Measurements from ENCODE around the gene SLC25A36.
A peak's percentile ranks its signal among the peaks of the same experiment; 100 is the strongest.

SLC25A36 gene

DNA sequence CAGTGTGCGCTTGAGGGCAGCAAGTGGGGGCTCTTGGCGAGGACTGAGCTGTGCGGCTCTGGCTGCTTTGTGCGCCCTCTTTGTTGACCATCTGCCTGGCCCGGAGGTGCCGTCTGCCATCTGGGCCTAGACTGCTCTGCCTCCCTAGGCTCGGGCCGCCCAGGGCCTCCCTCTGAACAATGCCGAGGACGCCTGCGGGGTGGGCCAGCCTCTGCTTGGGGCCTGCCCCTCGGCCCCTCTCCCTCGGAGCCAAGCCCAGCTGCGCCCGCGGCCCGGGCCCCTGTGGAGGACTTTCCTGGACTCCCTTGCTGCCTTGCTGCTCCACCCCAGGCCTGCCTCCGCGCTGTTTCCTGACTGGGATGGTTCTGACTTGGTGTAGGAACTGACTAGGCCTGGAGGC is 77.6 kb downstream of the SLC25A36 start:
- Histone ChIP-seq H3K9me2 (replicated peaks; ENCODE audit: low read depth, low read length) (no peaks in the 10 kb centered on the region), H3K4me2 (ENCODE audit: low read depth, low read length, poor library complexity, severe bottlenecking) (no peak overlapping the region), H3K4me3 (ENCODE audit: low read length, poor library complexity, severe bottlenecking) (no peak overlapping the region), H4K20me1 (ENCODE audit: insufficient read depth, low read length, poor library complexity, severe bottlenecking) (no peaks in the 10 kb centered on the region), H3K27me3 (ENCODE audit: insufficient read depth, low read length, poor library complexity, severe bottlenecking) (no peaks in the 10 kb centered on the region), H2AFZ (ENCODE audit: low read length) (no peak overlapping the region), H3K9me3 (ENCODE audit: insufficient read depth, low read depth, low read length) (no peaks in the 10 kb centered on the region), H3K79me2 (ENCODE audit: insufficient read depth, low read length) (no peaks in the 10 kb centered on the region), H3K4me1 (ENCODE audit: insufficient read depth, low read length, poor library complexity, severe bottlenecking) (peaks cover 7% of the 10 kb centered on the region), H3F3A (ENCODE audit: low read depth) (no peaks in the 10 kb centered on the region), H3K36me3 (ENCODE audit: insufficient read depth, low read length) (no peaks in the 10 kb centered on the region), H3K9ac (ENCODE audit: low read depth, low read length, poor library complexity, severe bottlenecking) (no peak overlapping the region)
- TF ChIP-seq, protein P1, sequence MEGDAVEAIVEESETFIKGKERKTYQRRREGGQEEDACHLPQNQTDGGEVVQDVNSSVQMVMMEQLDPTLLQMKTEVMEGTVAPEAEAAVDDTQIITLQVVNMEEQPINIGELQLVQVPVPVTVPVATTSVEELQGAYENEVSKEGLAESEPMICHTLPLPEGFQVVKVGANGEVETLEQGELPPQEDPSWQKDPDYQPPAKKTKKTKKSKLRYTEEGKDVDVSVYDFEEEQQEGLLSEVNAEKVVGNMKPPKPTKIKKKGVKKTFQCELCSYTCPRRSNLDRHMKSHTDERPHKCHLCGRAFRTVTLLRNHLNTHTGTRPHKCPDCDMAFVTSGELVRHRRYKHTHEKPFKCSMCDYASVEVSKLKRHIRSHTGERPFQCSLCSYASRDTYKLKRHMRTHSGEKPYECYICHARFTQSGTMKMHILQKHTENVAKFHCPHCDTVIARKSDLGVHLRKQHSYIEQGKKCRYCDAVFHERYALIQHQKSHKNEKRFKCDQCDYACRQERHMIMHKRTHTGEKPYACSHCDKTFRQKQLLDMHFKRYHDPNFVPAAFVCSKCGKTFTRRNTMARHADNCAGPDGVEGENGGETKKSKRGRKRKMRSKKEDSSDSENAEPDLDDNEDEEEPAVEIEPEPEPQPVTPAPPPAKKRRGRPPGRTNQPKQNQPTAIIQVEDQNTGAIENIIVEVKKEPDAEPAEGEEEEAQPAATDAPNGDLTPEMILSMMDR (conservative IDR thresholded peaks at IDR 0.05; ENCODE audit: low read length): no peak

DNA sequence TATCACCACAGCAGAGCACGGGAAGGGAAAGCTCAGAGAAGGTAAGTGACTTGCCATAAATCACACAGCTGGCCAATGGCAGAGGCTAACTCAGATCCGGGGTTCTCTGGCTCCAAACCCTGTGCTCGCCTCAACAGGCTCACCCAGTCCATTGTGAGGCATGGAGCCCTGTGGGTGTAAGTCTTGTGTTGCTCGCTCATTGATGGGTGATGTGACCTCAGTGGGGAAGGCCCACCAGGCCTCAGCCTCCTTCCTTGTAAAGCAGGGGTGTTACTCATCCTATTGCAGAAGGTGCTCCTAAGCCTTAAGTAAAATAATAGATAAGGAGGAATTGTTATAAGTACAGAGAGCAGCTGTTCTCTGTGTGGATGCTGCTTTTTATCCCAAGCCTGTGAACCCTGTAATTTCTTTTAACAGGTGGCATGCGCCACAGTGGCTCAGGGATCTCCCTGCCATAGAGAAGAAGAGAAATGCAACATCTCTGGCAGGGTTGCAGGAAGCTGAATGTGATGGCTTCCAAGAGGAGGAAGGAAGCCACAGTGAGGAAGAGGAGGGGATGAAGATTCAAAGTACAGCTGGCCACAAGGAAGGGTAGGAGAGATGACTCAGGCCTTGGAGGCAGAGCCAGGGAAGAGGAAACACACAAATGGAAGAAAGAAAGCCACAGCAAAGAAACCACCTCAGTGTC is 78.7 kb downstream of the SLC25A36 start:
- Histone ChIP-seq H3K9me3 (ENCODE audit: insufficient read depth, low read depth, low read length) (no peaks in the 10 kb centered on the region), H3K9me2 (replicated peaks; ENCODE audit: low read depth, low read length) (no peaks in the 10 kb centered on the region), H3K4me3 (ENCODE audit: low read length, poor library complexity, severe bottlenecking) (no peak overlapping the region), H3K4me1 (ENCODE audit: insufficient read depth, low read length, poor library complexity, severe bottlenecking) (peaks cover 7% of the 10 kb centered on the region), H3K9ac (ENCODE audit: low read depth, low read length, poor library complexity, severe bottlenecking) (no peak overlapping the region), H3F3A (ENCODE audit: low read depth) (no peaks in the 10 kb centered on the region), H4K20me1 (ENCODE audit: insufficient read depth, low read length, poor library complexity, severe bottlenecking) (no peaks in the 10 kb centered on the region), H2AFZ (ENCODE audit: low read length) (peak overlapping the region; percentile 42), H3K4me2 (ENCODE audit: low read depth, low read length, poor library complexity, severe bottlenecking) (no peak overlapping the region), H3K36me3 (ENCODE audit: insufficient read depth, low read length) (no peaks in the 10 kb centered on the region), H3K27me3 (ENCODE audit: insufficient read depth, low read length, poor library complexity, severe bottlenecking) (no peaks in the 10 kb centered on the region), H3K79me2 (ENCODE audit: insufficient read depth, low read length) (no peaks in the 10 kb centered on the region)
- TF ChIP-seq EZH2phosphoT487 (IDR thresholded peaks at IDR 0.05; ENCODE audit: borderline replicate concordance): no peak
- TF ChIP-seq, protein P1 (conservative IDR thresholded peaks at IDR 0.05; ENCODE audit: low read length): no peak

DNA sequence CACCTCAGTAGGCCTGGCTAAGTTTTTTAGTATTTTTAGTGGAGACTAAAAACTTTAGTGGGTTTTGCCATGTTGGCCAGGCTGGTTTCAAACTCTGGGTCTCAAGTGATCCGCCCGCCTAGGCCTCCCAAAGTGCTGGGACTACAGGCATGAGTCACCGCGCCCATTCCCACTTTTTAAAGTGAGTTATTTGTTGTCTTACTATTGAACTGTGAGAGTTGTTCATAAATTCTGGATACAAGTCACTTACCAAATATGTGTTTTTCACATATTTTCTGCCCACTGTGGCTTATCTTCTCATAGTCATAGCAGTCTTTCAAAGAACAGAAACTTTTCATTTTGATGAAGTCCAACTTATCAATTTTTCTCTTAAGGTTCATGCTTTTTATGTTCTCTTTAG is 79.6 kb downstream of the SLC25A36 start:
- no peak overlapping the region for H2AFZ ChIP-seq (ENCODE audit: low read length)
- H3K4me2 ChIP-seq (ENCODE audit: low read depth, low read length, poor library complexity, severe bottlenecking): no peak overlapping the region
- no peak overlapping the region for H3K9ac ChIP-seq (ENCODE audit: low read depth, low read length, poor library complexity, severe bottlenecking)
- no peaks in the 10 kb centered on the region for H3K9me2 ChIP-seq (replicated peaks; ENCODE audit: low read depth, low read length)
- no peaks in the 10 kb centered on the region for H4K20me1 ChIP-seq (ENCODE audit: insufficient read depth, low read length, poor library complexity, severe bottlenecking)
- no peak overlapping the region for H3K4me3 ChIP-seq (ENCODE audit: low read length, poor library complexity, severe bottlenecking)
- H3K79me2 ChIP-seq (ENCODE audit: insufficient read depth, low read length): no peaks in the 10 kb centered on the region
- H3K9me3 ChIP-seq (ENCODE audit: insufficient read depth, low read depth, low read length): no peaks in the 10 kb centered on the region
- H3K4me1 ChIP-seq (ENCODE audit: insufficient read depth, low read length, poor library complexity, severe bottlenecking): peaks cover 7% of the 10 kb centered on the region
- no peaks in the 10 kb centered on the region for H3F3A ChIP-seq (ENCODE audit: low read depth)
- H3K27me3 ChIP-seq (ENCODE audit: insufficient read depth, low read length, poor library complexity, severe bottlenecking): no peaks in the 10 kb centered on the region
- H3K36me3 ChIP-seq (ENCODE audit: insufficient read depth, low read length): no peaks in the 10 kb centered on the region
- TF ChIP-seq, protein P1 (conservative IDR thresholded peaks at IDR 0.05; ENCODE audit: low read length): no peak
- TF ChIP-seq EZH2phosphoT487 (IDR thresholded peaks at IDR 0.05; ENCODE audit: borderline replicate concordance): no peak
